ENCODE data around the gene DPP7. TPM values are rescaled to one million over a fixed set of nuclear protein-coding genes. Genes with fewer than 3 reads are reported as not detected.
A peak's percentile ranks its signal among the peaks of the same experiment; 100 is the strongest.

Gene DPP7
- total and polyA plus RNA-seq, 2 donors (not counting 1 experiment from before 2014, with no cell fraction given), result 324 to 506 TPM

- no peak overlapping the region for H3K27ac ChIP-seq (ENCODE audit: low read length in 2 of 2)
- Mint-ChIP-seq H3K27ac (no peak overlapping the region), H3K9me3 (ENCODE audit: insufficient read depth) (no peaks in the 10 kb centered on the region), H3K27me3 (no peaks in the 10 kb centered on the region), H3K4me3 (peak overlapping the region; percentile 81), H3K4me1 (peaks cover 10% of the 10 kb centered on the region)
- DNase-seq, result peak; percentile 32
- no peak overlapping the region for H3K9ac ChIP-seq (ENCODE audit: low read length)
- peaks cover 16% of the 10 kb centered on the region for H4K20me1 ChIP-seq (ENCODE audit: control insufficient read depth, insufficient read depth, low read length, poor library complexity, severe bottlenecking)
- no peak for TF ChIP-seq EZH2 (IDR thresholded peaks at IDR 0.05; ENCODE audit: borderline replicate concordance, insufficient read depth, low read depth, low read length, poor library complexity, severe bottlenecking)
- TF ChIP-seq CTCF (IDR thresholded peaks at IDR 0.05), result no peak
- H3K4me3 ChIP-seq (ENCODE audit: control extremely low read depth in 1 of 5, extremely low read depth in 1 of 5, insufficient read depth in 1 of 5, low read depth in 2 of 5, low read length in 4 of 5), result no peak overlapping the region
- peaks cover 9 to 18% of the 10 kb centered on the region in 2 donors for H3K4me1 ChIP-seq (ENCODE audit: control insufficient read depth in 2 of 2, insufficient read depth in 2 of 2, low read length in 2 of 2)
- ChIA-PET POLR2A (interaction anchor here (0.7 kb wide), 1 partner anchor 161 kb away, joined by 4 read pairs; no protein-coding TSS in a partner anchor), CTCF (interaction anchor here (1.1 to 1.3 kb wide), 2 partner anchors 16 to 124 kb away, joined by 4 to 6 read pairs; no protein-coding TSS in a partner anchor)
- peaks cover 14% of the 10 kb centered on the region for H3K79me2 ChIP-seq (ENCODE audit: control insufficient read depth, insufficient read depth, low read length)
- peak overlapping the region; percentile 100 for H3K4me2 ChIP-seq (replicated peaks; ENCODE audit: low read depth, low read length, poor library complexity, severe bottlenecking)
- no peaks in the 10 kb centered on the region for H3K9me3 ChIP-seq (ENCODE audit: control extremely low read depth in 1 of 3, control insufficient read depth in 2 of 3, insufficient read depth in 1 of 3, low read length in 2 of 3)
- ATAC-seq (ENCODE audit: low read depth), result no peak
- H3K36me3 ChIP-seq (replicated peaks in 1 of 2; ENCODE audit: control extremely low read depth in 1 of 2, control insufficient read depth in 1 of 2, extremely low read depth in 1 of 2, insufficient read depth in 2 of 2, low read length in 1 of 2), result peaks cover 0 to 46% of the 10 kb centered on the region in 2 experiments
- no peak overlapping the region for H2AFZ ChIP-seq (ENCODE audit: insufficient read depth, low read depth, low read length, poor library complexity, severe bottlenecking)
- no peaks in the 10 kb centered on the region for H3K27me3 ChIP-seq (replicated peaks in 1 of 4; ENCODE audit: control extremely low read depth in 1 of 4, control insufficient read depth in 3 of 4, insufficient read depth in 4 of 4, low read length in 3 of 4)
- intact Hi-C loops (cut with micrococcal nuclease), result no loop called here
- WGBS (ENCODE audit: insufficient coverage), result 96% methylated on average over 42 of the region's 42 CpGs
These were observed 1.8 kb downstream of the DPP7 start for GRCh38 chr9:137112564-137113384.
